H9 (cell line): ENCODE measurements around the gene VPS13A. TPM values are rescaled to one million over a fixed set of nuclear protein-coding genes. Genes with fewer than 3 reads are reported as not detected.

Source experiments
- DNase-seq: peaks from one replicate; pipeline ENCODE4 v3.0.0-alpha.2; 2017
- H2AFZ ChIP-seq: one replicate; pipeline ENCODE4 v1.6.1; 2013; ENCODE audit warnings: mild to moderate bottlenecking, low read length, control low read depth, moderate library complexity
- H2AK5ac ChIP-seq: 2 replicates; pipeline ENCODE4 v1.6.1; 2013; ENCODE audit warnings: low read length, control low read depth, mixed read lengths; ENCODE audit not compliant: insufficient read length
- H2BK120ac ChIP-seq: one replicate; pipeline ENCODE4 v1.6.1; 2013; ENCODE audit warnings: low read depth, mild to moderate bottlenecking, low read length, control low read depth, inconsistent platforms; ENCODE audit not compliant: poor library complexity, severe bottlenecking
- H2BK12ac ChIP-seq: 2 replicates; pipeline ENCODE4 v1.6.1; 2013; ENCODE audit warnings: low read length, control low read depth, mixed read lengths, low read depth; ENCODE audit not compliant: insufficient read length
- H2BK15ac ChIP-seq: 2 replicates; pipeline ENCODE4 v1.6.1; 2013; ENCODE audit warnings: low read depth, low read length, control low read depth
- H2BK20ac ChIP-seq: one replicate; pipeline ENCODE4 v1.6.1; 2013; ENCODE audit warnings: low read depth, mild to moderate bottlenecking, low read length, control low read depth, inconsistent platforms; ENCODE audit not compliant: poor library complexity, severe bottlenecking
- H2BK5ac ChIP-seq: 2 replicates; pipeline ENCODE4 v1.6.1; 2013; ENCODE audit warnings: low read length, control low read depth, mixed read lengths; ENCODE audit not compliant: insufficient read length
- H3K14ac ChIP-seq: 2 replicates; pipeline ENCODE4 v1.6.1; 2013; ENCODE audit warnings: low read length, control low read depth; ENCODE audit not compliant: insufficient read depth
- H3K18ac ChIP-seq: 2 replicates; pipeline ENCODE4 v1.6.1; 2013; ENCODE audit warnings: low read depth, mild to moderate bottlenecking, mixed read lengths, low read length, control low read depth; ENCODE audit not compliant: insufficient read length
- H3K23ac ChIP-seq: 2 replicates; pipeline ENCODE4 v1.6.1; 2013; ENCODE audit warnings: low read length, control low read depth, mixed read lengths, low read depth; ENCODE audit not compliant: insufficient read length
- H3K23me2 ChIP-seq: 2 replicates; pipeline ENCODE4 v1.6.1; 2013; ENCODE audit warnings: low read depth, mild to moderate bottlenecking, mixed read lengths, low read length, control low read depth; ENCODE audit not compliant: insufficient read length, poor library complexity, severe bottlenecking
- H3K27ac ChIP-seq: 2 replicates; pipeline ENCODE4 v1.5.1; 2013; ENCODE audit warnings: low read length, control low read depth, mixed read lengths, low read depth; ENCODE audit not compliant: insufficient read length
- H3K27me3 ChIP-seq: 2 replicates; pipeline ENCODE4 v1.6.1; 2013; ENCODE audit warnings: low read length, control low read depth, inconsistent platforms; ENCODE audit not compliant: insufficient read depth
- H3K4ac ChIP-seq: 2 replicates; pipeline ENCODE4 v1.6.1; 2013; ENCODE audit warnings: low read depth, mild to moderate bottlenecking, control low read depth, inconsistent platforms, low read length, moderate library complexity
- H3K4me1 ChIP-seq: 2 replicates; pipeline ENCODE4 v1.6.1; 2013; ENCODE audit warnings: low read length, control low read depth, inconsistent platforms; ENCODE audit not compliant: insufficient read depth
- H3K4me2 ChIP-seq: 2 replicates; pipeline ENCODE4 v1.6.1; 2013; ENCODE audit warnings: low read length, control low read depth, mixed read lengths; ENCODE audit not compliant: insufficient read length, insufficient read depth
- H3K56ac ChIP-seq: 2 replicates; pipeline ENCODE4 v1.6.1; 2013; ENCODE audit warnings: low read depth, mild to moderate bottlenecking, mixed read lengths, low read length, control low read depth; ENCODE audit not compliant: insufficient read length
- H3K79me1 ChIP-seq: 2 replicates; pipeline ENCODE4 v1.6.1; 2013; ENCODE audit warnings: low read depth, mild to moderate bottlenecking, moderate library complexity, low read length, control low read depth, inconsistent platforms; ENCODE audit not compliant: insufficient read depth, poor library complexity, severe bottlenecking
- H3K79me2 ChIP-seq: 2 replicates; pipeline ENCODE4 v1.6.1; 2013; ENCODE audit warnings: low read length, control low read depth, inconsistent platforms; ENCODE audit not compliant: insufficient read depth
- H3K9ac ChIP-seq: 2 replicates; pipeline ENCODE4 v1.6.1; 2013; ENCODE audit warnings: low read length, control low read depth, mixed read lengths; ENCODE audit not compliant: insufficient read length; ENCODE audit errors: extremely low read depth
- H3K9me3 ChIP-seq: one replicate; pipeline ENCODE4 v1.6.1; 2013; ENCODE audit warnings: low read depth, low read length, inconsistent platforms; ENCODE audit not compliant: control insufficient read depth
- H3T11ph ChIP-seq: one replicate; pipeline ENCODE4 v1.6.1; 2013; ENCODE audit warnings: mild to moderate bottlenecking, low read length, control low read depth, inconsistent platforms
- H4K20me1 ChIP-seq: one replicate; pipeline ENCODE4 v1.6.1; 2013; ENCODE audit not compliant: control insufficient read depth, insufficient read length, insufficient read depth
- H4K5ac ChIP-seq: 2 replicates; pipeline ENCODE4 v1.6.1; 2013; ENCODE audit warnings: low read depth, mild to moderate bottlenecking, mixed read lengths, low read length, control low read depth; ENCODE audit not compliant: insufficient read length
- H4K8ac ChIP-seq: replicated peaks from 2 replicates; pipeline ENCODE4 v1.6.1; 2013; ENCODE audit warnings: low read length, control low read depth, mixed read lengths, low read depth; ENCODE audit not compliant: insufficient read length
- H4K91ac ChIP-seq: 2 replicates; pipeline ENCODE4 v1.6.1; 2013; ENCODE audit warnings: low read depth, mild to moderate bottlenecking, moderate library complexity, mixed read lengths, low read length, control low read depth; ENCODE audit not compliant: insufficient read length
- H3K27ac Mint-ChIP-seq, 3 experiments: 2 replicates in 2 of 3; 3 replicates in 1 of 3; pipeline ENCODE4 v1.8.0; 2020 to 2021; ENCODE audit warnings: mixed read lengths in 3 of 3, mild to moderate bottlenecking in 1 of 3, moderate library complexity in 1 of 3
- H3K27me3 Mint-ChIP-seq: 2 replicates; pipeline ENCODE4 v1.8.0; 2021; ENCODE audit warnings: low read depth, mild to moderate bottlenecking, moderate library complexity, mixed read lengths
- H3K36me3 Mint-ChIP-seq, 3 experiments: 2 replicates in 2 of 3; 3 replicates in 1 of 3; pipeline ENCODE4 v1.8.0; 2020 to 2021; ENCODE audit warnings: low read depth in 3 of 3, mixed read lengths in 3 of 3; ENCODE audit not compliant: insufficient read depth in 1 of 3
- H3K4me1 Mint-ChIP-seq, 2 experiments: 2 replicates each; pipeline ENCODE4 v1.8.0; 2020; ENCODE audit warnings: mixed read lengths in 2 of 2
- H3K4me3 Mint-ChIP-seq, 2 experiments: 2 replicates in 1 of 2; 3 replicates in 1 of 2; pipeline ENCODE4 v1.8.0; 2020 to 2021; ENCODE audit warnings: mild to moderate bottlenecking in 2 of 2, mixed read lengths in 2 of 2, moderate library complexity in 1 of 2
- H3K9me3 Mint-ChIP-seq, 2 experiments: 2 replicates in 1 of 2; 3 replicates in 1 of 2; pipeline ENCODE4 v1.8.0; 2020; ENCODE audit warnings: mild to moderate bottlenecking in 2 of 2, mixed read lengths in 2 of 2, moderate library complexity in 1 of 2
- WGBS: extraction: QIAGEN DNeasy Blood & Tissue Kit; methylation state at CpG from one replicate; pipeline ENCODE4 v1.1.7; 2013; ENCODE audit warnings: missing lambda C conversion rate, low lambda C conversion rate, mixed read lengths; ENCODE audit not compliant: insufficient read length; ENCODE audit errors: extremely low coverage; 5-methylcytosine and 5-hydroxymethylcytosine counted together
- total RNA-seq: library from RNA; stranded (reverse); gene quantifications from 2 replicates; pipeline ENCODE4 v1.2.1, GENCODE V29; 2021
- TF ChIP-seq, protein P1 (sequence below): fragments of 200-600 bp; sonication (generic); conservative IDR thresholded peaks from 3 replicates; pipeline ENCODE4 v1.8.0; 2021; ENCODE audit warnings: antibody characterized with exemption, mild to moderate bottlenecking

The VPS13A gene
- total RNA-seq, 1 experiment from 2014 or later, result 34.0 TPM

- WGBS, result no CpG with 5 or more reads among the region's 3 CpGs
These were observed 258.4 kb downstream of the VPS13A start for GRCh38 chr9:77435688-77436087.

More at GRCh38 chr9:77435688-77436087, 258.4 kb downstream of the VPS13A start:
- TF ChIP-seq, protein P1, sequence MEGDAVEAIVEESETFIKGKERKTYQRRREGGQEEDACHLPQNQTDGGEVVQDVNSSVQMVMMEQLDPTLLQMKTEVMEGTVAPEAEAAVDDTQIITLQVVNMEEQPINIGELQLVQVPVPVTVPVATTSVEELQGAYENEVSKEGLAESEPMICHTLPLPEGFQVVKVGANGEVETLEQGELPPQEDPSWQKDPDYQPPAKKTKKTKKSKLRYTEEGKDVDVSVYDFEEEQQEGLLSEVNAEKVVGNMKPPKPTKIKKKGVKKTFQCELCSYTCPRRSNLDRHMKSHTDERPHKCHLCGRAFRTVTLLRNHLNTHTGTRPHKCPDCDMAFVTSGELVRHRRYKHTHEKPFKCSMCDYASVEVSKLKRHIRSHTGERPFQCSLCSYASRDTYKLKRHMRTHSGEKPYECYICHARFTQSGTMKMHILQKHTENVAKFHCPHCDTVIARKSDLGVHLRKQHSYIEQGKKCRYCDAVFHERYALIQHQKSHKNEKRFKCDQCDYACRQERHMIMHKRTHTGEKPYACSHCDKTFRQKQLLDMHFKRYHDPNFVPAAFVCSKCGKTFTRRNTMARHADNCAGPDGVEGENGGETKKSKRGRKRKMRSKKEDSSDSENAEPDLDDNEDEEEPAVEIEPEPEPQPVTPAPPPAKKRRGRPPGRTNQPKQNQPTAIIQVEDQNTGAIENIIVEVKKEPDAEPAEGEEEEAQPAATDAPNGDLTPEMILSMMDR, result no peak
- H3K79me2 ChIP-seq, result no peaks in the 10 kb centered on the region
- peaks cover 0 to 1% of the 10 kb centered on the region in 2 experiments; a peak in 1 of 5 replicates for H3K9me3 Mint-ChIP-seq
- no peaks in the 10 kb centered on the region for H4K20me1 ChIP-seq
- no peak overlapping the region for H3K23ac ChIP-seq
- H2AFZ ChIP-seq, result no peak overlapping the region
- H3K4me3 Mint-ChIP-seq, result no peak overlapping the region
- H3K27ac Mint-ChIP-seq, result no peak overlapping the region; a peak in 1 of 7 replicates
- no peak overlapping the region for H3K27ac ChIP-seq
- H2BK5ac ChIP-seq, result no peak overlapping the region
- H3K9me3 ChIP-seq, result no peaks in the 10 kb centered on the region
- H3K4me1 Mint-ChIP-seq, result peaks cover 15 to 23% of the 10 kb centered on the region in 2 experiments
- H3K36me3 Mint-ChIP-seq, result 0 out of 7 replicates have a peak, but pooled peaks cover 0 to 2% (median 0%) of the 10 kb centered on the region in 3 experiments
- H2BK12ac ChIP-seq, result no peak overlapping the region
- H3K27me3 ChIP-seq, result no peaks in the 10 kb centered on the region
- H2AK5ac ChIP-seq, result no peak overlapping the region
- H2BK20ac ChIP-seq, result no peak overlapping the region
- no peaks in the 10 kb centered on the region for H3K79me1 ChIP-seq
- no peak overlapping the region for H3K4ac ChIP-seq
- no peak overlapping the region for H3T11ph ChIP-seq
- H3K9ac ChIP-seq, result no peak overlapping the region
- no peaks in the 10 kb centered on the region for H3K23me2 ChIP-seq
- H3K14ac ChIP-seq, result no peak overlapping the region
- no peak overlapping the region for H3K56ac ChIP-seq
- no peak overlapping the region for H4K8ac ChIP-seq
- H4K91ac ChIP-seq, result no peak overlapping the region
- no peak for DNase-seq
- H2BK120ac ChIP-seq, result no peak overlapping the region
- peaks cover 5% of the 10 kb centered on the region for H3K27me3 Mint-ChIP-seq
- peaks cover 5% of the 10 kb centered on the region; the same call in 1 of the 2 replicates for H3K4me1 ChIP-seq
- no peak overlapping the region for H2BK15ac ChIP-seq
- no peak overlapping the region for H4K5ac ChIP-seq
- no peak overlapping the region for H3K4me2 ChIP-seq
- H3K18ac ChIP-seq, result no peak overlapping the region
